Measurements from ENCODE around the gene USP3. TPM values are rescaled to one million over a fixed set of nuclear protein-coding genes. Genes with fewer than 3 reads are reported as not detected.
A peak's percentile ranks its signal among the peaks of the same experiment; 100 is the strongest.
"Not testable (repeated sequence)": the region's sequence is repeated elsewhere in the genome, so short reads cannot be mapped to it uniquely, and the experiment has no call there.

The USP3 gene
- total RNA-seq, 1 donor from 2014 or later, result 49.2 TPM

- Mint-ChIP-seq H3K27ac (no peak overlapping the region), H3K4me3 (no peak overlapping the region), H3K9me3 (no peaks in the 10 kb centered on the region), H3K27me3 (no peaks in the 10 kb centered on the region), H3K4me1 (peaks cover 40% of the 10 kb centered on the region), H3K36me3 (ENCODE audit: low read depth) (peaks cover 16% of the 10 kb centered on the region)
- intact Hi-C loops (cut with micrococcal nuclease), result loop anchor here (5.0 kb wide), 1 partner anchor 488 kb away; the partner anchor contains the start of gene CIAO2A
- peak; percentile 55 for DNase-seq
Observed at GRCh38 chr15:63604281-63604680, 99.9 kb downstream of the USP3 start.

DNA sequence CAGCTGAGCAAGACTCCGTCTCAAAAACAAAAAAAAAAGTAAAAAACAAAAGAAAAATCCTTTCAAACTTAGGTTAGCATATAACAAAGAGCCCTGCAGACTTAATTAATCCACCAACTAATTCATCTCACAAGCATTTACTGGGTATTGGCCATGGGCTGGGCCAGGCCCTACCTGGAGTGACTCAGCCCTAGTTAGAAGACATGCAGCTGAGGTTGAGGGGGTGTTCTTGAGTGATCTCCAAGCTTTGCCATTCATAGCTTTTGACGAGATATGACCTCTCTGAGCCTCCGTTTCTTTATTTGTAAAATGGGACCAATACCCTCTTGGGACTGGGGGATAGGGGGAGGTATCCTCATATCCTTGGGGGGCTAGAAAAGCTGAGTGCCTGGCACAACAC, 100.6 kb downstream of the USP3 start:
- Mint-ChIP-seq H3K36me3 (ENCODE audit: low read depth) (peaks cover 17% of the 10 kb centered on the region), H3K27me3 (no peaks in the 10 kb centered on the region), H3K4me1 (peaks cover 38% of the 10 kb centered on the region), H3K27ac (peak overlapping the region; percentile 81), H3K4me3 (peak overlapping the region; percentile 12), H3K9me3 (no peaks in the 10 kb centered on the region)
- intact Hi-C loops (cut with micrococcal nuclease), result no loop called here
- peak; percentile 55 for DNase-seq

DNA sequence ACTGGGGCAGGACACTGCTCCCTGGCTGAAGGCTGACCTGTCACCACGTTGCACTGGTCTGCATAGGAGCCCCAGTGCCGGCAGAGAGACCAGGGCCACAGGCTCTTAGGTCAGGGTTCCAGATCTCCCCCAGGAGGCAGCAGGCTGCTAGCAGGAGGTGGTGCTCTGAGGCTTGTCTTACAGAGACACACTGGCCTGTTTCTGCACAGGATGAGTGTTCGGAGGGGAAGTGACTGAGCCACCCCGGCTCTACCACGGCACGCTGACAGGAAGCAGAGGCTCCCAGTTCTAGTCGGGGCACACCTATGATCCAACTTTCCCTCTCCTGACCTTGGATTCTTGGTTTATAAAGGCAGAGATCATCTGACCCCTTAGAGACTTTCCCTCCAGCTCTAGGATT, 101.4 kb downstream of the USP3 start:
- Mint-ChIP-seq H3K4me1 (peaks cover 44% of the 10 kb centered on the region), H3K36me3 (ENCODE audit: low read depth) (peaks cover 20% of the 10 kb centered on the region), H3K27me3 (no peaks in the 10 kb centered on the region), H3K4me3 (peak overlapping the region; percentile 15), H3K27ac (peak overlapping the region; percentile 81), H3K9me3 (no peaks in the 10 kb centered on the region)
- peak; percentile 88 for DNase-seq
- intact Hi-C loops (cut with micrococcal nuclease), result no loop called here

DNA sequence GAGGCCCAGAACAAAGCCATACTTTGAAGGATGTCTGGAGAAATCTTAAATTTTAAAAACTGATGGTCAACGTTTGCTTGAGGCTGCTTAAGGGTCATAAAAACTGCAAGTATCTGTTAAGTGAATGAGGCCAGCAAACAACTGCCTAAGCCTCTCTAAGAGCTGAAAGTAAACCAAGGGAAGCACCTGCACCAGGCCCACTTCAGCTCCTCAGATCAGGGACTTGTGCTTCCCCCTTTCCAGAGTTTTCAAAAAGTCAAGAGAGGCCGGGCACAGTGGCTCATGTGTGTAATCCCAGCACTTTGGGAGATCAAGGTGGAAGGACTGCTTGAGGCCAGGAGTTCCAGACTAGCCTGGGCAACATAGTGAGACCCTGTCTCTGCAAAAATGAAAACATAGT, 101.9 kb downstream of the USP3 start:
- no peaks in the 10 kb centered on the region for H3K9me3 Mint-ChIP-seq
- peak; percentile 59 for DNase-seq
- H3K27ac Mint-ChIP-seq, result peak overlapping the region; percentile 81
- H3K4me1 Mint-ChIP-seq, result peaks cover 48% of the 10 kb centered on the region
- H3K36me3 Mint-ChIP-seq (ENCODE audit: low read depth), result peaks cover 23% of the 10 kb centered on the region
- intact Hi-C loops (cut with micrococcal nuclease), result no loop called here
- H3K27me3 Mint-ChIP-seq, result no peaks in the 10 kb centered on the region
- peak overlapping the region; percentile 15 for H3K4me3 Mint-ChIP-seq

GRCh38 chr15:63608989-63609388, 104.6 kb downstream of the USP3 start:
- no peaks in the 10 kb centered on the region for H3K27me3 Mint-ChIP-seq
- no peak overlapping the region for H3K27ac Mint-ChIP-seq
- H3K4me1 Mint-ChIP-seq, result peaks cover 34% of the 10 kb centered on the region
- no peaks in the 10 kb centered on the region for H3K9me3 Mint-ChIP-seq
- H3K36me3 Mint-ChIP-seq (ENCODE audit: low read depth), result peaks cover 38% of the 10 kb centered on the region
- no peak for DNase-seq
- intact Hi-C loops (cut with micrococcal nuclease), result no loop called here
- no peak overlapping the region for H3K4me3 Mint-ChIP-seq

DNA sequence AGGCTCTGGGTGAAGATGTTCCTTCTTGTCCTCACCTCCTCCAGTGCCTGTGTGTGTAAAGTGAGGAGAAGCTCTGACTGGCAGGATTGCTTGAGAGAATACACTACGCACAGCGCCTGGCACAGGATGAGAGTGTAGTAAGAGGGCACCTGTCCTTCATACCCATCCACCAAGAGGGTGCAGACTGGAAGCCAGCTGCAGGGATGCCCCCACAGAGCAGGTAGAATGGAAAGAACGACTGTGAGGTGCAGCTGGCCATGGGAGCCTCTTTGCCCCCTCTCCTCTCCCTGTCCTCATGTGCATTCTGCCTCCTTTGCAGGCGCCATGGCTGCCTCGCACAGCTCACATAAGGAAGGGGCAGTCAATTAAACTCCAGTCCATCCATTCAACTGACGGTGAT, 105.1 kb downstream of the USP3 start:
- peaks cover 43% of the 10 kb centered on the region for H3K36me3 Mint-ChIP-seq (ENCODE audit: low read depth)
- no peaks in the 10 kb centered on the region for H3K27me3 Mint-ChIP-seq
- peaks cover 33% of the 10 kb centered on the region for H3K4me1 Mint-ChIP-seq
- H3K27ac Mint-ChIP-seq, result peak overlapping the region; percentile 70
- no peak overlapping the region for H3K4me3 Mint-ChIP-seq
- no peaks in the 10 kb centered on the region for H3K9me3 Mint-ChIP-seq
- no peak for DNase-seq
- intact Hi-C loops (cut with micrococcal nuclease), result no loop called here

GRCh38 chr15:63610209-63610841, 105.9 kb downstream of the USP3 start:
- intact Hi-C loops (cut with micrococcal nuclease), result loop anchor here (1.0 to 5.0 kb wide), 4 partner anchors 57 to 457 kb away; no protein-coding TSS in a partner anchor

DNA sequence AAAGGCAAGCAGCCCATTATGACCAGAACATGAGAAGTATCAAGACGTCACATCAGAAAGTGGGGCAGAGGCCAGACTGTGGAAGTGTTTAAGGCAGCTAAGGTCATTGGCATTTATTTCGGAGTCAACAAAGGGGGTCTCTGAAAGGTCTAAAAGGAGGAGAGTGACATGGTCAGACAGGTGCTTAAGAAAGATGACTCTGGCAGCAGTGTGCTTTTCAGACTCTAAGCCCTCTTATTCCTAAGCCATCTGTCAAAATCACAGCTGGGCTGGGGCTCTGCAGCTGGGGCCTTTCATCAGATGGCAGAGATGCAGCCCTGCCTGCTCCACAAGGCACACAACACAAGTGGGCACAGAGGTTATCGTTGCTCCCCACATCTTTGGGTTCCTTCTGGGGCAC, 106.8 kb downstream of the USP3 start:
- peaks cover 55% of the 10 kb centered on the region for H3K36me3 Mint-ChIP-seq (ENCODE audit: low read depth)
- no peak overlapping the region for H3K4me3 Mint-ChIP-seq
- peak overlapping the region; percentile 92 for H3K27ac Mint-ChIP-seq
- no peaks in the 10 kb centered on the region for H3K9me3 Mint-ChIP-seq
- H3K27me3 Mint-ChIP-seq, result no peaks in the 10 kb centered on the region
- intact Hi-C loops (cut with micrococcal nuclease), result loop anchor here (2.0 to 5.0 kb wide), 3 partner anchors 56 to 280 kb away; no protein-coding TSS in a partner anchor
- DNase-seq, result no peak
- H3K4me1 Mint-ChIP-seq, result peaks cover 19% of the 10 kb centered on the region

More at GRCh38 chr15:63610209-63610841, 105.9 kb downstream of the USP3 start:
- H3K36me3 Mint-ChIP-seq (ENCODE audit: low read depth), result peaks cover 51% of the 10 kb centered on the region
- peak overlapping the region; percentile 32 for H3K4me3 Mint-ChIP-seq
- peak overlapping the region; percentile 92 for H3K27ac Mint-ChIP-seq
- H3K4me1 Mint-ChIP-seq, result peaks cover 27% of the 10 kb centered on the region
- no peaks in the 10 kb centered on the region for H3K27me3 Mint-ChIP-seq
- H3K9me3 Mint-ChIP-seq, result no peaks in the 10 kb centered on the region
- peak; percentile 93 for DNase-seq

DNA sequence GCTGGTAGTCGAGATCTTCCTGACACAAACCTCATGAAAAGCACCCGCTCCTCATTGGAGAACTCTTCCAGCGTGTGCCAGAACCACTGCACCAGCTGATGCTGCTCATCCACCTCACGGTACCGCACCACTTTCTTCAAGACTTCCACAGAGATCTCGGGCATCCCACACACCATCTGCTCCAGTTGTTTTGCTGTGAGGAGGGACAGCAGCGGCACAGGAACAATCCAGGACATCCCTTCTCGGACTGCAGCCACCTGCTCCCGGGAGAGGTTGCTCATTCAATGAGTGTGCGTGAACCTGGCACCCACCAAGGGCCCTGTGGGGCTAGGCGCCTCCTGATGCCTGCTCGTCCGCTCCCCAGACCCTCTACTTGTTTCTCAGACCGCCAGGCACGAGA, 107.9 kb downstream of the USP3 start:
- Mint-ChIP-seq H3K27ac (no peak overlapping the region), H3K36me3 (ENCODE audit: low read depth) (peaks cover 61% of the 10 kb centered on the region), H3K4me3 (no peak overlapping the region), H3K9me3 (no peaks in the 10 kb centered on the region), H3K4me1 (peaks cover 16% of the 10 kb centered on the region), H3K27me3 (no peaks in the 10 kb centered on the region)
- DNase-seq, result no peak
- intact Hi-C loops (cut with micrococcal nuclease), result loop anchor here (5.0 kb wide), 2 partner anchors 55 to 115 kb away; no protein-coding TSS in a partner anchor

- Mint-ChIP-seq H3K4me3 (no peak overlapping the region), H3K27me3 (no peaks in the 10 kb centered on the region), H3K27ac (no peak overlapping the region), H3K9me3 (peaks cover 3% of the 10 kb centered on the region), H3K4me1 (peaks cover 2% of the 10 kb centered on the region), H3K36me3 (ENCODE audit: low read depth) (peaks cover 61% of the 10 kb centered on the region)
- intact Hi-C loops (cut with micrococcal nuclease), result no loop called here
- DNase-seq, result no peak
Observed at GRCh38 chr15:63615935-63616334, 111.5 kb downstream of the USP3 start.

- H3K27ac Mint-ChIP-seq; H3K4me1 Mint-ChIP-seq; intact Hi-C loops (cut with micrococcal nuclease); DNase-seq; H3K9me3 Mint-ChIP-seq; H3K27me3 Mint-ChIP-seq; H3K4me3 Mint-ChIP-seq: not testable (repeated sequence)
- H3K36me3 Mint-ChIP-seq (ENCODE audit: low read depth), result peaks cover 65% of the 10 kb centered on the region
Observed at GRCh38 chr15:63617147-63617546, 112.8 kb downstream of the USP3 start.

DNA sequence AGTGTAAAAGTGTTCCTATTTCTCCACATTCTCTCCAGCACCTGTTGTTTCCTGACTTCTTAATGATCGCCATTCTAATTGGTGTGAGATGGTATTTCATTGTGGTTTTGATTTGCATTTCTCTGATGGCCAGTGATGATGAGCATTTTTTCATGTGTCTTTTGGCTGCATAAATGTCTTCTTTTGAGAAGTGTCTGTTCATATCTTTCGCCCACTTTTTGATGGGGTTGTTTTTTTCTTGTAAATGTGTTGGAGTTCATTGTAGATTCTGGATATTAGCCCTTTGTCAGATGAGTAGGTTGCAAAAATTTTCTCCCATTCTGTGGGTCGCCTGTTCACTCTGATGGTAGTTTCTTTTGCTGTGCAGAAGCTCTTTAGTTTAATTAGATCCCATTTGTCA, 113.2 kb downstream of the USP3 start:
- H3K27ac Mint-ChIP-seq; intact Hi-C loops (cut with micrococcal nuclease); H3K9me3 Mint-ChIP-seq; H3K4me3 Mint-ChIP-seq; H3K27me3 Mint-ChIP-seq; DNase-seq; H3K4me1 Mint-ChIP-seq: not testable (repeated sequence)
- peaks cover 63% of the 10 kb centered on the region for H3K36me3 Mint-ChIP-seq (ENCODE audit: low read depth)

DNA sequence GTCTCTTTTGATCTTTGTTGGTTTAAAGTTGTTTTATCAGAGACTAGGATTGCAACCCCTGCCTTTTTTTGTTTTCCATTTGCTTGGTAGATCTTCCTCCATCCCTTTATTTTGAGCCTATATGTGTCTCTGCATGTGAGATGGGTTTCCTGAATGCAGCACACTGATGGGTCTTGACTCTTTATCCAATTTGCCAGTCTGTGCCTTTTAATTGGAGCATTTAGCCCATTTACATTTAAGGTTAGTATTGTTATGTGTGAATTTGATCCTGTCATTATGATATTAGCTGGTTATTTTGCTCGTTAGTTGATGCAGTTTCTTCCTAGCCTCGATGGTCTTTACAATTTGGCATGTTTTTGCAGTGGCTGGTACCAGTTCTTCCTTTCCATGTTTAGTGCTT, 116.4 kb downstream of the USP3 start:
- intact Hi-C loops (cut with micrococcal nuclease); H3K27me3 Mint-ChIP-seq; H3K27ac Mint-ChIP-seq; H3K4me3 Mint-ChIP-seq; H3K9me3 Mint-ChIP-seq; H3K4me1 Mint-ChIP-seq; DNase-seq: not testable (repeated sequence)
- H3K36me3 Mint-ChIP-seq (ENCODE audit: low read depth), result peaks cover 63% of the 10 kb centered on the region

DNA sequence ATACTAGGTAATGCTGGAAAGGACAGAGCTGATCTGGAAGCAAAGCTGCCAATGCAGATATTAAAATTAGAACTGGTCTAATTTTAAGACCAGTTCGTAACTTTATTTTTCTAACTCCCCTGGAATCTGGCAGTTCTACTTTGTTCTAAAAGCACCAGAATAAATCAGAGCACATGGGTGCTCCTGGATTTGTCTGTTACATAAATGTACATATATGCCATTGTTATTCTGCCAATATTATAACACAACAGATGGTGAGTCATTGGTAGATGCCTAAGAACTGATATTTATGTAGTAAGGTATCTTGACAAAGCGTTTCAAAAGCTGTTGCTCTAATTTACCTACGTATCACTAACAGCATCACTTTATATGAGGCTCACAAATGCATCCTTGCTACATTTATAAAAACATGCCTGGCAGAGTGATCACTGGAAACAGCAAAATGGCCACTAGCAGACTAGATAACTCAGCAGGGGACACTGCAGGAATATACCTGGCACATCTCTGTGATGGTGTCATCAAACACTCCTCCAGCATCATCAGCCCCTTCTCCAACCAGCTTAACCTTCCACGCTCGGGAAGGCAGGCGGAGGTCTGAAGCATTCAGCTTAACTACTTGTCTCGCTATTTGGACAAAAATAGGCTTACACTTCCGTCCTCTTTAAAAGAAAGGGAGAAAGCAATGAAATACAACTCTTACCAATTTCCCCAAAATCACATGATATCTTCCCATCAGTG, 119.0 kb downstream of the USP3 start:
- H3K27ac Mint-ChIP-seq, result no peak overlapping the region
- DNase-seq, result no peak
- H3K4me1 Mint-ChIP-seq, result peaks cover 4% of the 10 kb centered on the region
- peaks cover 5% of the 10 kb centered on the region for H3K9me3 Mint-ChIP-seq
- no peak overlapping the region for H3K4me3 Mint-ChIP-seq
- peaks cover 55% of the 10 kb centered on the region for H3K36me3 Mint-ChIP-seq (ENCODE audit: low read depth)
- intact Hi-C loops (cut with micrococcal nuclease), result no loop called here
- no peaks in the 10 kb centered on the region for H3K27me3 Mint-ChIP-seq

Measured in activated CD4-positive, alpha-beta T cell treated with anti-CD3 and anti-CD28 coated beads, Interleukin-2, amount 10 ng/mL, durations not matched to agents 24 days and 14 days (primary cell).